ENCODE measurements around the gene POLK. TPM values are rescaled to one million over a fixed set of nuclear protein-coding genes. Genes with fewer than 3 reads are reported as not detected.

POLK gene
- total RNA-seq, 4 donors from 2014 or later = 23.9 to 35.8 (median 27.8) TPM

DNA sequence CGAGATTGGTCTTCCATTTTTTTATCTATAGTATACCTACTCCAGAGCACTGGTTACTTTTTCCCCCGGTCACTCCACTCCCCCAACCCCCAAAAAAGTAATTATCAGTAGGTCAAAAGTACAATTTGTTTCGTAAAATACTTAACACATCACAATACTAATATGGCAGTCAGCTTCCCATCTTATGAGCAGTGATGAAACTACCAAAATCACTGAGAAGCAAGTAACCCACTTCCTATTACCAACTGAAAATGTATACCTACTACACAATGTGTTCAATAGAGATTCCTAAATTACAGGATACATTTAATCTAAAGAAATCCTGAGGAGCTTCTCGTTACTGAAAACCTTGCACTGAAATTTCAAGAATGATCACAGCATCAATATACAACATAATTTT lies 2.1 kb upstream of the POLK start:
- intact Hi-C loops (cut with DNase I; ENCODE audit: low total_unique reads) (no loop called here), in situ Hi-C loops (cut with MboI; ENCODE audit: low sequenced_read_pairs in 4 of 4) (loop anchor here in 2 of 4 donors (25.0 kb wide), 1 partner anchor 172 kb away; the partner anchor contains the start of gene HMGCR (in 2 of the 2))
- no peak for DNase-seq
- H3K27me3 ChIP-seq = no peaks in the 10 kb centered on the region
- no peaks in the 10 kb centered on the region for H3K36me3 ChIP-seq
- H3K27ac ChIP-seq = peak overlapping the region; percentile 92 to 99 (median 96)
- TF ChIP-seq POLR2A (IDR thresholded peaks at IDR 0.05) = no peak
- no peak for TF ChIP-seq CTCF (IDR thresholded peaks at IDR 0.05 in 4 of 5, conservative IDR thresholded peaks at IDR 0.05 in 1 of 5)
- H3K9me3 ChIP-seq = no peaks in the 10 kb centered on the region
- H3K4me1 ChIP-seq = peaks cover 46 to 52% of the 10 kb centered on the region in 2 donors
- no peak for ATAC-seq
- peak overlapping the region; percentile 87 to 97 (median 94) for H3K4me3 ChIP-seq

DNA sequence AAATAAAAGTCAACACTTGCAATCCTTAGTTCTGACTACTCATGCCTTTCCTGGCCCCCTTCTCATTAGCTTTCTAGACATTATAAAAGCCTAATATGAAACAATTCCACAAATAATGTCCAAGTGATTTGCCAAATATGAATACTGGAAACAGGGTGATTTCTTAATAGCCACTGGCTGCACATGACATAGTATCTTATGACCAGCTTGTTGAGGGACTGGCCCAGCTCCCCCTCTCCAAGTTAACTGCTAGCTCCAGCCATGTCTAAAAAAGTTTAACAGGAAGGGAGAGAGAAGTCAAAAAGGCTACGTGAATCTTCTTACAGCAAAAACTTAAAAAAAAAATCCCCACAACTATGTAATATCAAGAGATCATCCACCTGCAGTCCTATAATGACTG lies 1.7 kb upstream of the POLK start:
- intact Hi-C loops (cut with DNase I; ENCODE audit: low total_unique reads) (loop anchor here (2.0 kb wide), 1 partner anchor 1945 kb away; the partner anchor contains the start of genes ANKRA2 and UTP15), in situ Hi-C loops (cut with MboI; ENCODE audit: low sequenced_read_pairs in 4 of 4) (loop anchor here in 2 of 4 donors (25.0 kb wide), 1 partner anchor 173 kb away; the partner anchor contains the start of gene HMGCR (in 2 of the 2))
- Histone ChIP-seq H3K27ac (peak overlapping the region; percentile 92 to 99 (median 96)), H3K4me1 (peaks cover 46 to 52% of the 10 kb centered on the region in 2 donors), H3K9me3 (no peaks in the 10 kb centered on the region), H3K4me3 (peak overlapping the region; percentile 87 to 97 (median 94)), H3K36me3 (no peaks in the 10 kb centered on the region), H3K27me3 (no peaks in the 10 kb centered on the region)
- peak; percentile 44 to 48 for DNase-seq
- ATAC-seq = peak; percentile 31 to 35
- TF ChIP-seq CTCF (IDR thresholded peaks at IDR 0.05 in 4 of 5, conservative IDR thresholded peaks at IDR 0.05 in 1 of 5) (no peak), POLR2A (IDR thresholded peaks at IDR 0.05) (no peak)

DNA sequence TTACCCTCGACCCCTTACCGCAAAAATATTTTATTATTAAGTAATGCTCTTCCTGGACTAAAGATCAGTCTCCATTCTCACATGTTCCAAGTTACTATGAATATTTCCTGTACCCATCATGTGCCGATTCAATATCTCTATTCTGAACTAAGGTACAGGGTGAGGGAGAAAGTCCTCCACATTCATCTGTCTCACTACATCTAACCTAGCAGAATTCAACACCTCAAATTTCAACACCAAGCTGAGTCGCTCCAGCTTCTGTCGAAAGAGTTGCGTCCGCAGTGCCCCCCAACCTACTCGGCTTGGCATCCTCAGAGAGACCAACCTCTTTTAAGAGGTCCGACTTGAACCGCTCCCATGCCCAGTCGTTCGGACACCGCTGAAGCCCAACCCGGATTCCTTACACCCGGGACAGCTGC lies 1.3 kb upstream of the POLK start:
- Histone ChIP-seq H3K9me3 (no peaks in the 10 kb centered on the region), H3K27ac (peak overlapping the region; percentile 92 to 99 (median 96)), H3K4me3 (peak overlapping the region; percentile 87 to 97 (median 94)), H3K36me3 (no peaks in the 10 kb centered on the region), H3K27me3 (no peaks in the 10 kb centered on the region), H3K4me1 (peaks cover 46 to 52% of the 10 kb centered on the region in 2 donors)
- intact Hi-C loops (cut with DNase I; ENCODE audit: low total_unique reads) = loop anchor here (2.0 kb wide), 1 partner anchor 1946 kb away; the partner anchor contains the start of genes ANKRA2 and UTP15
- DNase-seq (peak; percentile 15 to 75), ATAC-seq (peak; percentile 48 to 61)
- in situ Hi-C loops (cut with MboI; ENCODE audit: low sequenced_read_pairs in 4 of 4) = loop anchor here in 2 of 4 donors (25.0 kb wide), 1 partner anchor 173 kb away; the partner anchor contains the start of gene HMGCR (in 2 of the 2)
- TF ChIP-seq POLR2A (IDR thresholded peaks at IDR 0.05) (peak; percentile 36 to 47), CTCF (IDR thresholded peaks at IDR 0.05 in 4 of 5, conservative IDR thresholded peaks at IDR 0.05 in 1 of 5) (no peak)

DNA sequence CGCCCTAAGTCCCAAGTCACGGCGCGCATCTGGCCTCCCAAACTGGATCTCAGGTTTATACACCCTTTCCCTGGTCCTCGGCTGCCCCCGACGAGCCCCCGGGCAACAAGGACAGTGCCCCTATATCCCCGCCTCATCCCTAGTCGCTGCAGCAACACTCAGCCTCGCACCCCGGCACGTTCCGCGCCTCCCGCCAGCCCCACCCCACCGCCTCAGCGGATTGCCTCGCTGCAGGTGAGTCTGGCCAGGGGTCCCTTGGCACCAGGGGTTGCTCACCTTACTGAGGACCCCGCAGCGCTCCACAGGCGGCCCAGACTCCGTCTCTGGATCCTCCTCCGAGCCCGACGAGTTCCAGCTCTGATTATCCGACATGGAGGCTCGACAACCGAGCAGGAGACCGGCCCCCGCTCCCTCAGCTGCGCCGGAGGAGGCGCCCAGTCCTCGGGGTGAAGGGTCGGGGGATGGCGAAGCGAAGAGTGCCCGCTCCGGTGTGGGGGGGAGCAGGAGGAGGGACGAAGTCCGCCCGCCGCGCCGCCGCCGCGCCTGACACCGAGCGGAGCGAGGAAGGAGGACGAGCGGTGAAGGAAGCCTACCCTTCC lies 756 bp upstream of the POLK start:
- H3K4me1 ChIP-seq = peaks cover 46 to 50% of the 10 kb centered on the region in 2 donors
- in situ Hi-C loops (cut with MboI; ENCODE audit: low sequenced_read_pairs in 4 of 4) (loop anchor here in 2 of 4 donors (25.0 kb wide), 1 partner anchor 174 kb away; the partner anchor contains the start of gene HMGCR (in 2 of the 2)), intact Hi-C loops (cut with DNase I; ENCODE audit: low total_unique reads) (loop anchor here (1.0 to 2.0 kb wide), 3 partner anchors 174 to 1946 kb away; partner anchors contain the start of genes ANKRA2, HMGCR, POC5 and UTP15)
- DNase-seq (peak in 1 of 2 donors; percentile 20), ATAC-seq (peak; percentile 49)
- peak overlapping the region; percentile 92 to 99 (median 96) for H3K27ac ChIP-seq
- peak overlapping the region; percentile 87 to 97 (median 94) for H3K4me3 ChIP-seq
- no peaks in the 10 kb centered on the region for H3K9me3 ChIP-seq
- no peaks in the 10 kb centered on the region for H3K36me3 ChIP-seq
- TF ChIP-seq POLR2A (IDR thresholded peaks at IDR 0.05) (no peak), CTCF (IDR thresholded peaks at IDR 0.05 in 4 of 5, conservative IDR thresholded peaks at IDR 0.05 in 1 of 5) (peak in 1 of 5 experiments; percentile 11)
- H3K27me3 ChIP-seq = no peaks in the 10 kb centered on the region

Data from gastrocnemius medialis (tissue), 4 donors.